Inferior parietal cortex (tissue), 1 donor: Measurements from ENCODE around the gene ARFGEF2.

Experiments
- DNase-seq: peaks from one replicate; pipeline ENCODE4 v3.0.0-alpha.2; 2016; ENCODE audit errors: extremely low spot score

The ARFGEF2 gene

GRCh38 chr20:48898896-48899530 lies 22.5 kb upstream of the ARFGEF2 start:
- no peak for DNase-seq

DNA sequence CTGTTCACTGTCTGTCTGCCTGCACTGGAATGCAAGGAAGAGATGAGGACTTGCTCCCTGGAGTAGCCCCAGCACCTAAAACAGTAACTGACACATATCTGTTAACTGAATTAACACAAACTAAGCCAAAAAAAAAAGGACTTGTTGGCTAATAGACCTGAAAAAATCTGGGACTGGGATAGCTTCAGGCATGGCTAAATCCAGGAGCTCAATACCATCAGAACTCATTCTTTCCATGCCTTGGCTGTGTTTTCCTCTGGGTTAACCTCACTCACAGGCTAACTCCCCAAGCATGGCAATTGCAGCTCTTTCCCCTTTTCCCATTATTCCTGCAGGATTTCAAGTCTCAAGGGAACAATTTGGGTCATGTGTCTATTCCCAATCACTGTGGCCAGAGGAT lies 21.6 kb upstream of the ARFGEF2 start:
- DNase-seq, result no peak

- DNase-seq, result no peak
Measured at GRCh38 chr20:48901326-48901725, 20.2 kb upstream of the ARFGEF2 start.

- no peak for DNase-seq
Measured at GRCh38 chr20:48903705-48904104, 17.8 kb upstream of the ARFGEF2 start.

- peak; percentile 86 for DNase-seq
Measured at GRCh38 chr20:48904566-48905296, 16.8 kb upstream of the ARFGEF2 start.

- DNase-seq, result no peak
Measured at GRCh38 chr20:48905297-48905647, 16.2 kb upstream of the ARFGEF2 start.

- no peak for DNase-seq
Measured at GRCh38 chr20:48906221-48906877, 15.2 kb upstream of the ARFGEF2 start.

GRCh38 chr20:48908656-48909319 lies 12.7 kb upstream of the ARFGEF2 start:
- no peak for DNase-seq

DNA sequence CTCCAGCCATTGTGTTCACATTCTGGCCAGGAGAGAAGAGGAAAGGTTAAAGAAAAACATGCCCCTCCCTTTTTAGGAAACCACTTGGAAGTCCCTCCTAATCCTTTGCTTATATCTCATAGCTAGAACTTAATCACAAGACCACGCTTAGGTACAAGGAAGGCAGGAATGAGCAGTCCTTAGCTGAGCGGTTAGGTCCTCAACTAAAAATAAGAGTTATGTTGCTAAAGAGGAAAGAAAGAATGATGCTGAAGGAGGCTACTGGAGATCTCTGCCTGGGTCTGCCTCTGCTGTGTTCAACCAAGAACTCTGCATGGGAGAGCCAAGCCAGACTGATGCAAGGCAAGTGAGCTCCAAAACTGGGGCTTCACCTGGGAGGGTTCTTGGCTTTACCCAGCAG lies 11.6 kb upstream of the ARFGEF2 start:
- DNase-seq, result no peak

- DNase-seq, result no peak
Measured at GRCh38 chr20:48910347-48910781, 11.1 kb upstream of the ARFGEF2 start.

- no peak for DNase-seq
Measured at GRCh38 chr20:48912065-48912464, 9.4 kb upstream of the ARFGEF2 start.

DNA sequence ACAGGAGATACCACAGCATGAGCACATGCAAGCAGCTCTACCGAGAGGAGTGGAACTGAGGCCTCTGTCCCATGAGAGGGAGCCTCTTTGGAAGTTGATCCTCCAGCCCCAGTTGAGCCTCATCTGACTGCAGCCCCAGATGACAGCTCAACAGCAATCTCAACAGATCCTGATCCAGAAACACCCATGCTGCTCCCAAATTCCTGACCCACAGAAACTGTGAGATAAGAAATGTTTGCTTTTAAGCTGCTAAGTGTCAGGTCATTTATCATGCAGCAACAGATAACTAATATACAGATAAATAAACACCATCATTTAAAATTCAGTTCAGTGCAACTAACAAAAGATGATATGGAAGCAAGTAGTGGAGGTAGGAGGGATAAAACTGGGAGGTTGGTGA lies 4.8 kb upstream of the ARFGEF2 start:
- DNase-seq, result no peak

- DNase-seq, result no peak
Measured at GRCh38 chr20:48919336-48919881, 2.1 kb upstream of the ARFGEF2 start.

DNA sequence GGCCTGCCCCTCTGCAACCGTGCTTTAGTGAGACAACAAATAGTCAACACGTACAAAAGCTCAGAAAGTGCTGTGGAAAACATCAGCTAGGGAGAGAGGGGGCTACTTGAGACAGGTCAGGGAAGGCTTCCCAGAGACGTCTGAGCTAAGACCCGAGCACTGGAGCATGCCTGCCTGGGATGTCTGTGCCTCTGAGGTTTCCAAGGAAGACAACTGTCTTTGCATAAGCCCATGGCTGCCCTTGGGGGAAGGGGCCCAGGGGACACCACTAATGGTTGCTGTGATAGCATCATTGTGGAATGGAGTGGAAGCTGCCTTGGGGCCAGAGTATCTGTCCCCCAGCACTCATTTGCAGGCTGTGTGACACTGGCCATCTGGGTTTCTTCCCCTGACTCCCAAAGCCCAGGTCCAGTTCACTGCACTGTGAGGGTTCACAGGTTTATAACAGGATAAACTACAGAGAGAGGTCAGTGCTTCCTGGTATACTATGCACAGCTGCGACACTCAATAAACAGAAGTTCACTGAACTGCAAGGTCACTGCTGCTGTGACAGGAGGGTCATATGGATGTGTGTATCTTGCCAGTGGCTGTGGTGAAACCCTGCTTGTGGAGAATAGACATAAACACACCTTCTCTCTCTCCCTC lies 1.5 kb upstream of the ARFGEF2 start:
- DNase-seq, result no peak

DNA sequence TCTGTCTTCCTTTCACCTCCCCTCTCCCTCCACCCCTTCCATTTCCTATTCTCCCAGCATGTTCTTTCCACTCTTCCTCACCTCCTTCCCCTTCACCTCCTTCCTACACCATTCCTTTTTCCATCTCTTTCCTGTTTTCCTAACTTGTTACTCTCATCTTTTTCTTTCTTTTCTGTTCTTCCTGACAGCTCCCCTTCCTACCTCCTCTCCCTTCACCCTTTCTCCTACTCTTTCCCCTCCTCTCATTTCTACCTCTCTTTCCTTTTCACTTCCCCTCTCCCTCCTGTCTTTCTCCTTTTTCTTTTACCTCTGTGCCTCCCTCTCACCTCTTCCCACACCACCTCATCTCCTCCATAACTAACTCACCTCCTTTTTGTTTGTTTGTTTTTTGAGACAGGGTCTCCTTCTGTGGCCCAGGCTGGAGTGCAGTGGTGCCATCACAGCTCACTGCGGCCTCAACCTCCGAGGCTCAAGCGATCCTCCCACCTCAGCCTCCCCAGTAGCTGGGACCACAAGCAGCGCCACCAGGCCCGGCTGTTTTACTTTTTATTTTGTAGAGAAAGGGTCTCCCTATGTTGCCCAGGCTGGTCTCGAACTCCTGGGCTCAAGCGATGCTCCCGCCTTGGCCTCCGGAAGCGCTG lies 864 bp upstream of the ARFGEF2 start:
- DNase-seq, result no peak

DNA sequence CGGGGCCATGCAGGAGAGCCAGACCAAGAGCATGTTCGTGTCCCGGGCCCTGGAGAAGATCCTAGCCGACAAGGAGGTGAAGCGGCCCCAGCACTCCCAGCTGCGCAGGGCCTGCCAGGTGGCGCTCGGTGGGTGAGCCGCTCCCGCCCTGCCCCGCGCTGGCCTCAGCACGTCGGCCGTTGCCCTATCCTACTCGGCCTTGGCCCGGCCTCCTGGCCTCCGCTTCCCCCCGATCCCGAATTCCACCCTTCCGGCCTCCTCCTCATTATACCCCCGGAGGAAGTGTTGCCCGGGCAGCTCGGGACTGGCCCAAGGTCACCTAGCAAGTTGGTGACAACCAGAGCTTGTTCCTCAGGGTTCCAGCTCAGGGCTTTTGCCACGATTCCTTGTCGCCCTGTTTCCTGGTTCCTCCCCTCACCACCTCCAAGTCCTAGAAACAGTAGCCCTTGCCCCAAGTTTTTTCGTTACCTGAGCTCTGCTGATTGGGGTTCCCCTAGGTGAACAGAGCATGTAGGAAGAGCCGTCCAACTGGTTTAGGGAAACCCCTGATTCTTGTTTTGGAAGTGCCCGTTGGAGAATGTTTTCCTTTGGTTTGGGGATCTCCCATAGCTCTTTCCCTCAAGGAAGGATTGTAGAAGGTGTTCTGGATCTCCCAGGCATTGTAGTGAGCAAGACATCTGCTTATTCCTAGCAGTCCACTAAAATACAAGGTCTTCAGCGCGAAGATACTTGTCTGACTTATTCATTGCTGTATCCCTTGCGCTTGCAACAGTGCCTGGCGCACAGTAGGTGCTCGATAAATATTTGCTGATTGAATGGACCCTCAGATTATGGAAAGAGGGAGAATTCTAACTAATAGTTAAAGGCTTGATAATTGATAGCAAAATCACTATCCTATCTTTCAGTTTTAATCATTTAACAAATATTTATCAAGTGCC lies 641 bp downstream of the ARFGEF2 start:
- no peak for DNase-seq

GRCh38 chr20:48923149-48923718 lies 1.7 kb downstream of the ARFGEF2 start:
- no peak for DNase-seq

DNA sequence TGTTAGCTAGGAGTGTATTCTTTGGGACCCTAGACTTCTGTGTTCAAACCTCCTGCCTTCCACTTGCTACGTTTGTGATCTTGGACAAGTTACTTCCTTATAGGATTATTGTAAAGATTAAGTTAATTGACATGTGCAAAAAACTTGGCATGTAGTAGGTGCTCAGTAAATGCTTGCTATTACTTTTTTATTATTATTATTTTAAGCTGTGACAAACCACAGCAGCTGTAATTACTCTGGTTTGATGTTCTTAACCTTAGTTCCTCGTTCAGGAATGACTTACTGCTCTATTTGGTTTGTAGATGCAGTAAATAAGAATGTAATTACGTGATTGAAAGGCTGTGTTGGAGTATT lies 3.2 kb downstream of the ARFGEF2 start:
- DNase-seq, result no peak

DNA sequence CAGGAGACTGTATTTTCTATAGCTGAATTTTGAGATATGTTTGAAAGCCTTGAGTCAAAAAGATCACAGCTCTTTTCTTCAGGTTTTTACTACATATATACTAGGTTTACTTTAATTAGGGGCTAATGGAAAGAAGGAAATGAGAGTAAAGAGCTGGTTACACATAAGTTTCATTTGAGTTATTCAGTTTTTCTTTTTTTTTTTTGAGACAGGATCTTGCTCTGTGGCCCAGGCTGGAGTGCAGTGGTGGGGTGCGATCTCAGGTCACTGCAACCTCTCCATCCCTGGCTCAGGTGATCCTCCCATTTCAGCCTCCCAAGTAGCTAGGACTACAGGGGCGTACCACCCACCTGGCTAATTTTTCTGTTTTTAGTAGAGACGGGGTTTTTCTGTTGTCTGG lies 4.8 kb downstream of the ARFGEF2 start:
- no peak for DNase-seq

GRCh38 chr20:48926821-48927220 lies 5.3 kb downstream of the ARFGEF2 start:
- DNase-seq, result no peak
